Measurements from ENCODE around the gene ARMC8. TPM values are rescaled to one million over a fixed set of nuclear protein-coding genes. Genes with fewer than 3 reads are reported as not detected.

The ARMC8 gene
- total RNA-seq, 1 donor from 2014 or later = 23.4 TPM

DNA sequence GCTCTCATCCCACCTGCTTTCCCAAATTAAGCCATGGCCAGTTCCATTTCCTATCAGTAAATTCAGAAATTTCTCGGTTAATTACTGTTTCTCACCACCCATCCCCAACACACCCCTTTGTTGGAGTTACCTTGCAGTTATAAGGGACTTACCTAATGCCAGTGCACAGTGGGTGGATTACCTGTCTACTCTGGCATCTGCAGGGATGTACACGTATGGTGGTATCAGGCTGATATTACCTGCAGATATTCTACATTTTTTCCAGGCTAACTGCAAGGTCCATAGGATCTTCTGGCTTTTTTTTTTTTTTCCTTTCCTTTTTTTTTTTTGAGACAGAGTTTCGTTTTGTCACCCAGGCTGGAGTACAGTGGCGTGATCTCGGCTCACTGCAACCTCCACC, 153.4 kb downstream of the ARMC8 start:
- Histone ChIP-seq H3K36me3 (no peaks in the 10 kb centered on the region), H3K4me1 (no peaks in the 10 kb centered on the region), H3K27me3 (no peaks in the 10 kb centered on the region), H3K4me3 (no peak overlapping the region), H3K27ac (no peak overlapping the region), H3K9me3 (no peaks in the 10 kb centered on the region)
- intact Hi-C loops (cut with DNase I) = no loop called here
- TF ChIP-seq, protein P1, sequence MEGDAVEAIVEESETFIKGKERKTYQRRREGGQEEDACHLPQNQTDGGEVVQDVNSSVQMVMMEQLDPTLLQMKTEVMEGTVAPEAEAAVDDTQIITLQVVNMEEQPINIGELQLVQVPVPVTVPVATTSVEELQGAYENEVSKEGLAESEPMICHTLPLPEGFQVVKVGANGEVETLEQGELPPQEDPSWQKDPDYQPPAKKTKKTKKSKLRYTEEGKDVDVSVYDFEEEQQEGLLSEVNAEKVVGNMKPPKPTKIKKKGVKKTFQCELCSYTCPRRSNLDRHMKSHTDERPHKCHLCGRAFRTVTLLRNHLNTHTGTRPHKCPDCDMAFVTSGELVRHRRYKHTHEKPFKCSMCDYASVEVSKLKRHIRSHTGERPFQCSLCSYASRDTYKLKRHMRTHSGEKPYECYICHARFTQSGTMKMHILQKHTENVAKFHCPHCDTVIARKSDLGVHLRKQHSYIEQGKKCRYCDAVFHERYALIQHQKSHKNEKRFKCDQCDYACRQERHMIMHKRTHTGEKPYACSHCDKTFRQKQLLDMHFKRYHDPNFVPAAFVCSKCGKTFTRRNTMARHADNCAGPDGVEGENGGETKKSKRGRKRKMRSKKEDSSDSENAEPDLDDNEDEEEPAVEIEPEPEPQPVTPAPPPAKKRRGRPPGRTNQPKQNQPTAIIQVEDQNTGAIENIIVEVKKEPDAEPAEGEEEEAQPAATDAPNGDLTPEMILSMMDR (IDR thresholded peaks at IDR 0.05) = no peak
- DNase-seq (ENCODE audit: low spot score in 2 of 2) = no peak

DNA sequence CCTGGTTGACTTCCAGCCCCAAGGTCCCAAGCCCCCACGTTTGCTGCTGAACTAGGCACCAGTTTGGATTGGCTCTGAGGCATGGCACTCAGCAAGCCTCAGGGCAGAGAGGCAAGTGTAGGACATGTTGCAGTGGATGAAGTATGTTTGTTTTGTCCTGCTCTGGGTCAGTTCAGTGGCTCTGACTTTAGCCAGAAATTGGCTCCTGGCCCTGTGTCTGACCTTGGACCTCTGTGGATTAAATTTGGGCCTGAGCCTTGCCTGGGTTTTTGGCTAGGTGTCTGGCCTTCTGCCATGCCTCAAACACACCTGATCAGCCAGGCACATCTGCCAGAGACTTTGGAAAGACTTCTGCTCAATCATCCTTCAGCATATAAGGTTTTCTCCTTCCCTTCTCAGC, 157.7 kb downstream of the ARMC8 start:
- no peaks in the 10 kb centered on the region for H3K36me3 ChIP-seq
- no peak for DNase-seq (ENCODE audit: low spot score in 2 of 2)
- no peaks in the 10 kb centered on the region for H3K9me3 ChIP-seq
- H3K4me3 ChIP-seq = no peak overlapping the region
- no peak overlapping the region for H3K27ac ChIP-seq
- H3K4me1 ChIP-seq = peaks cover 0 to 5% of the 10 kb centered on the region in 2 donors
- TF ChIP-seq, protein P1 (IDR thresholded peaks at IDR 0.05) = no peak
- intact Hi-C loops (cut with DNase I) = loop anchor here (5.0 kb wide), 3 partner anchors 227 to 573 kb away; partner anchors contain the start of genes CEP70 and DZIP1L
- no peaks in the 10 kb centered on the region for H3K27me3 ChIP-seq

Other genes starting within 250 kb of the ARMC8 start
- 0.11 TPM for gene CLDN18, start 177.1 kb upstream of the ARMC8 start, total RNA-seq
- gene DZIP1L, start 71.7 kb upstream of the ARMC8 start, total RNA-seq = 23.1 TPM
- not detected for gene A4GNT, start 54.9 kb upstream of the ARMC8 start, total RNA-seq
- gene DBR1, start 12.4 kb upstream of the ARMC8 start, total RNA-seq = 2.0 TPM
- not detected for gene NME9, start 142.6 kb downstream of the ARMC8 start, total RNA-seq
- gene MRAS, start 161.3 kb downstream of the ARMC8 start, total RNA-seq = 24.5 TPM
- not detected for gene ESYT3, start 247.3 kb downstream of the ARMC8 start, total RNA-seq